Pancreas (tissue), 10 donors: Measurements from ENCODE around the gene TMEM131L. TPM values are rescaled to one million over a fixed set of nuclear protein-coding genes. Genes with fewer than 3 reads are reported as not detected.

ENCODE experiments used
- ATAC-seq, 4 donors: fragments of 200-7000 bp; cut with Tn5 transposase; one replicate each; pipeline versions ENCODE4 v1.8.0 to v1.9.1; 2020; ENCODE audit warnings: mild to moderate bottlenecking in 4 of 4, moderate library complexity in 4 of 4
- DNase-seq, 6 donors: peaks; one replicate each; pipeline ENCODE4 v3.0.0-alpha.2; 2020
- FAIRE-seq: peaks from 2 replicates; lab custom pipeline; 2012; peaks lifted over from hg19 to GRCh38; lab: Jason Lieb, UNC
- H3K27ac ChIP-seq, 4 donors: fragments of 200-600 bp; sonication (generic); 1 replicate in 3 of 4; 2 replicates in 1 of 4; pipeline versions ENCODE4 v1.5.0 to v1.8.0; 2020
- H3K27me3 ChIP-seq, 4 donors: fragments of 200-600 bp; one replicate each; pipeline ENCODE4 v1.8.0; 2021
- H3K36me3 ChIP-seq, 3 donors: fragments of 200-600 bp; sonication (generic) in 1 of 3; one replicate each; pipeline versions ENCODE4 v1.5.0 to v1.8.0; 2020 to 2021
- H3K4me1 ChIP-seq, 3 donors: fragments of 200-600 bp; one replicate each; pipeline ENCODE4 v1.8.0; 2021
- H3K4me3 ChIP-seq, 4 donors: fragments of 200-600 bp; sonication (generic) in 2 of 4; one replicate each; pipeline versions ENCODE4 v1.5.0 to v1.8.0; 2020 to 2021
- H3K9me3 ChIP-seq, 4 donors: fragments of 200-600 bp; one replicate each; pipeline ENCODE4 v1.8.0; 2021
- WGBS, 2 donors: extraction: QIAGEN DNeasy Blood & Tissue Kit; methylation state at CpG; one replicate each; pipeline ENCODE4 v1.1.7; 2013; 5-methylcytosine and 5-hydroxymethylcytosine counted together
- intact Hi-C, 3 donors: fragments of 100-400 bp; cut with DNase I; formaldehyde crosslinking; loops; one replicate each; pipeline versions ENCODE4 v1.11.1 to v1.14.2; 2022
- polyA plus RNA-seq, 2 donors: library from polyadenylated mRNA; stranded (reverse); fragments of 200-250 nt; gene quantifications; one replicate each; pipeline ENCODE4 v1.2.3, GENCODE V29; 2013
- total RNA-seq, 6 donors: library from RNA; stranded (reverse); fragmentation: NEBNext Ultra II Directional in 4 of 6; extraction: Animal tissue kit (Norgen Biotek cat#: 25700) in 4 of 6; gene quantifications; one replicate each; pipeline versions ENCODE4 v1.2.1 to v1.2.4, GENCODE V29; 2021 to 2023
- TF ChIP-seq, protein P1 (sequence below), 4 donors: fragments of 200-600 bp; sonication (generic) in 3 of 4; IDR thresholded peaks; one replicate each; pipeline versions ENCODE4 v1.5.0 to v1.8.0; 2021; ENCODE audit warnings: antibody characterized with exemption in 4 of 4
- donor health status: healthy with polysubstance abuse.
- donor health status: DM: no; HTN: no; CAD: no; lungs with moderate emphysema.
- donor health status: DM: no; HTN: no; CAD: no.
- donor health status: control.
- donor health status: control.
- donor health status: Bipolar disorder and iron deficiency.
- donor health status: DM: yes; HTN: yes; CAD: no.
- donor health status: DM: no; HTN: no; CAD: no.
- donor health status: DM: no; HTN: no; CAD: no.
- donor health status: DM: yes; HTN: yes; CAD: no.

TMEM131L gene
- total and polyA plus RNA-seq, 8 donors = 9.4 to 29.5 (median 20.1) TPM

DNA sequence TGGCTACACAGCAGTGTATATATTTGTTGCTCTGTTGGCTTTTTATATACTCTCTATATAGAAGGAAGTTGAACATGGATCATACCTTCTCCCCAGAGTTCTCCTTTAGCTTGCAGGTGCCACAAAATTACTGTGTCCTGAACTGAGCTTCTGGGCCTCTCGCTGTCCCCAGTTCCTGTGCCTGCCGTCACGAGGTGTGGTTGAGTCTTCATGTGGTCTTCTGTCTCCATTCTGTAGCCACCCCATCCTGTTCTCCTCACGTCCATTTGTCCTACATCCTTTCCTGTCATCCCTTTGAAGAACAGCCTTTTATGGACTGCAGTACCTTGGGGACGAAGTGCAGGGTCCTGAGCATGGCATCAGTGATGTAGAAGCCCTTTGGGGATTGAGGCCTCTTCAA lies 14.5 kb downstream of the TMEM131L start:
- H3K4me3 ChIP-seq = no peak overlapping the region
- H3K9me3 ChIP-seq = no peaks in the 10 kb centered on the region
- H3K27me3 ChIP-seq = no peaks in the 10 kb centered on the region
- H3K4me1 ChIP-seq = peaks cover 4 to 23% (median 19%) of the 10 kb centered on the region in 3 donors
- TF ChIP-seq, protein P1, sequence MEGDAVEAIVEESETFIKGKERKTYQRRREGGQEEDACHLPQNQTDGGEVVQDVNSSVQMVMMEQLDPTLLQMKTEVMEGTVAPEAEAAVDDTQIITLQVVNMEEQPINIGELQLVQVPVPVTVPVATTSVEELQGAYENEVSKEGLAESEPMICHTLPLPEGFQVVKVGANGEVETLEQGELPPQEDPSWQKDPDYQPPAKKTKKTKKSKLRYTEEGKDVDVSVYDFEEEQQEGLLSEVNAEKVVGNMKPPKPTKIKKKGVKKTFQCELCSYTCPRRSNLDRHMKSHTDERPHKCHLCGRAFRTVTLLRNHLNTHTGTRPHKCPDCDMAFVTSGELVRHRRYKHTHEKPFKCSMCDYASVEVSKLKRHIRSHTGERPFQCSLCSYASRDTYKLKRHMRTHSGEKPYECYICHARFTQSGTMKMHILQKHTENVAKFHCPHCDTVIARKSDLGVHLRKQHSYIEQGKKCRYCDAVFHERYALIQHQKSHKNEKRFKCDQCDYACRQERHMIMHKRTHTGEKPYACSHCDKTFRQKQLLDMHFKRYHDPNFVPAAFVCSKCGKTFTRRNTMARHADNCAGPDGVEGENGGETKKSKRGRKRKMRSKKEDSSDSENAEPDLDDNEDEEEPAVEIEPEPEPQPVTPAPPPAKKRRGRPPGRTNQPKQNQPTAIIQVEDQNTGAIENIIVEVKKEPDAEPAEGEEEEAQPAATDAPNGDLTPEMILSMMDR (IDR thresholded peaks at IDR 0.05) = no peak
- H3K36me3 ChIP-seq = no peaks in the 10 kb centered on the region
- no peak overlapping the region for H3K27ac ChIP-seq
- 93 to 95% methylated on average over 5 of the region's 5 CpGs for WGBS, 2 donors
- no peak for ATAC-seq
- DNase-seq = no peak
- no peak for FAIRE-seq
- intact Hi-C loops = no loop called here

DNA sequence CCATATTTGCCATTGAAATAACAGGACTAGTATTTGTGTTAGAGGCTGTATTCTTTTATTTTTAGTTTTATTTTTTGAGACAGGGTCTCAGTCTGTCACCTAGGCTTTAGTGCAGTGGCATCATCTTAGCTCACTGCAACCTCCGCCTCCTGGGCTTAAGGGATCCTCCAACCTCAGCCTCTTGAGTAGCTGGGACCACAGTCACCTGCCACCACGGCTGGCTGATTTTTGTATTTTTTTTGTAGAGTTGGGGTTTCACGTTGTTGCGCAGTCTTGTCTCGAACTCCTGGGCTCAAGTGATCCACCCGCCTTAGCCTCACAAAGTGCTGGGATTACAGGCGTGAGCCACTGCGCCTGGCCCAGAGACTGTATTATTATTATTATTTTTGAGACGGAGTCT lies 15.3 kb downstream of the TMEM131L start:
- TF ChIP-seq, protein P1 (IDR thresholded peaks at IDR 0.05) = no peak
- intact Hi-C loops = no loop called here
- DNase-seq = no peak
- Histone ChIP-seq H3K36me3 (no peaks in the 10 kb centered on the region), H3K27me3 (no peaks in the 10 kb centered on the region), H3K4me3 (no peak overlapping the region), H3K27ac (no peak overlapping the region), H3K9me3 (no peaks in the 10 kb centered on the region), H3K4me1 (peaks cover 12 to 31% (median 26%) of the 10 kb centered on the region in 3 donors)
- ATAC-seq = no peak
- WGBS, 2 donors = 97% methylated on average over 9 of the region's 9 CpGs
- no peak for FAIRE-seq

DNA sequence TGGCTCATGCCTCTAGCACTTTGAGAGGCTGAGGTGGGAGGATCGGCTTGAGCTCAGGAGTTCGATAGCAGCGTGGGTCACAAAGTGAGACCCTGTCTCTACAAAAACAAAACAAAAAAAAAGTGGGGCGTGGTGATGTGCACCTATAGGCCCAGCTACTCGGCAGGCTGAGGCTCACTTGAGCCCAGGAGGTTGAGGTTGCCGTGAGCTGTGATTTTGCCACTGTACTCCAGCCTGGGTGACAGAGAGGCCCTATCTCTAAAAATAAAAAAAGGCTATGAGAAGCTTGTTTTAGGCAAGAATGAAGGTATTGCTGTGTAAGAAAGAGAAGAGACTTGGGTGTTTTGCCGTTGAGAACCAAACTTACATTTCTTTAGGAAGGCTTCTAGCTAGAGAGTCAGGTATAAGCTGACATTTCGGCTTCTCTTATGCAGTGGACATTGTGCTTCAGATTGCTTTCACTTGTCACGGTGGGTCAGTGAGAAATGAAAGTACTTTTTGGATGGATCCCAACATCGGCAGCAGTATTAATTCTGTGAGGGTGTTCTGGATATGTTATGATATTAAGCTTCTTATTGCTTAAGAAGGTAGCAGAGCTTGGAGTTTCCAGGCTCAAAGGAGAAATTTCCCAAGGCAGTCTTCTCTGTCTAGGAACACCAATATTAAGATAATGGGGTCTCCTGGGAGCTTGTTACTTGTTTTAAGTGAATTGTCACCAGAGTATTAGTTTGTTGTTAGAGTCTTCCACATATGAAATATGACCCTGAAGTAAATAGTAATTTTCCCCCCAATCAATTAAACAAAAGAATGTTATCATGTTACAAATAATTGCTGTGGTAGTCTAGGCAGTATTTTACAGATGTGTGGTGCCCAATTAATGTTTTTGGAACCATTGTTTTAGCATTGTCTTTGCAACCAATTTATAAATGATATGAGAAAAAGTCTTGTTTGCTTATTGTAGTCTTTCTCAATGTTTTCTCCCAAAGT lies 17.6 kb downstream of the TMEM131L start:
- Histone ChIP-seq H3K27ac (peak overlapping the region in 2 of 4 donors; percentile 25 to 31), H3K4me3 (peak overlapping the region in 1 of 4 donors; percentile 13), H3K36me3 (no peaks in the 10 kb centered on the region), H3K9me3 (no peaks in the 10 kb centered on the region), H3K4me1 (peaks cover 14 to 46% (median 34%) of the 10 kb centered on the region in 3 donors), H3K27me3 (no peaks in the 10 kb centered on the region)
- ATAC-seq = peak in 2 of 4 donors; percentile 8 to 28
- intact Hi-C loops = no loop called here
- DNase-seq = no peak
- WGBS, 2 donors = 52 to 55% methylated on average over 10 of the region's 10 CpGs
- TF ChIP-seq, protein P1 (IDR thresholded peaks at IDR 0.05) = no peak
- no peak for FAIRE-seq

DNA sequence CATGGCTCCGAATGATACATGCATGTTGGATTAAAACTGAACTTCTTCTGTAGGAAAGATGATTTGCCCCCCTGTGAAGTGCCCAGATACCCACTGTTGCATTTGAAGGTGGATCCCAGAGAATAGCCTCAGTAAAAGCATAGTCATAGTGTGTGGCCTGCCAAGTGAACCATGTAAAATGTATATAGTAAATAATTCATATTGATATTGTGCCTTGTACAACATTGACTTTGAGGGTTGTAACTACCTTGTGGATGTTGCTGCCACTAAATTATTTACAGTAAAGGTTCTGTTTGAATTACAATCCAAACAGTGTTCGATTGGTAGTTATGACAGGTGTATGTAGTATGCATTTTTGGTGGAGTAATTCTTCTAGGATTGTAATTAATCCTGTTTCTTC lies 19.2 kb downstream of the TMEM131L start:
- intact Hi-C loops = no loop called here
- ATAC-seq = no peak
- TF ChIP-seq, protein P1 (IDR thresholded peaks at IDR 0.05) = no peak
- Histone ChIP-seq H3K4me3 (no peak overlapping the region), H3K9me3 (no peaks in the 10 kb centered on the region), H3K36me3 (no peaks in the 10 kb centered on the region), H3K27ac (no peak overlapping the region), H3K4me1 (peaks cover 14 to 46% (median 34%) of the 10 kb centered on the region in 3 donors), H3K27me3 (no peaks in the 10 kb centered on the region)
- whole genome bisulfite sequencing, 2 donors = 64 to 68% methylated on average over 2 of the region's 2 CpGs
- no peak for FAIRE-seq
- no peak for DNase-seq
